Hepatocyte (in vitro differentiated cells): ENCODE data around the gene ZNF587B.

Experiments used
- CTCF ChIP-seq: fragments of 200-600 bp; sonication (generic); IDR thresholded peaks from 2 replicates; pipeline ENCODE4 v1.5.1; 2016; ENCODE audit warnings: antibody characterized with exemption, mild to moderate bottlenecking; ENCODE audit not compliant: poor library complexity
- EZH2 ChIP-seq: fragments of 200-600 bp; sonication (generic); IDR thresholded peaks from 2 replicates; pipeline ENCODE4 v1.6.1; 2016; ENCODE audit warnings: antibody characterized with exemption, mild to moderate bottlenecking, borderline replicate concordance

GRCh38 chr19:57830071-57830602, at the start of gene ZNF587B:
- peak; percentile 45 for TF ChIP-seq CTCF
- TF ChIP-seq EZH2 = no peak
